ENCODE measurements around the gene CDKN2AIP. TPM values are rescaled to one million over a fixed set of nuclear protein-coding genes. Genes with fewer than 3 reads are reported as not detected.
A peak's percentile ranks its signal among the peaks of the same experiment; 100 is the strongest.

CDKN2AIP gene
- total and polyA plus RNA-seq, 11 donors: 5.3 to 12.5 (median 8.6) TPM

DNA sequence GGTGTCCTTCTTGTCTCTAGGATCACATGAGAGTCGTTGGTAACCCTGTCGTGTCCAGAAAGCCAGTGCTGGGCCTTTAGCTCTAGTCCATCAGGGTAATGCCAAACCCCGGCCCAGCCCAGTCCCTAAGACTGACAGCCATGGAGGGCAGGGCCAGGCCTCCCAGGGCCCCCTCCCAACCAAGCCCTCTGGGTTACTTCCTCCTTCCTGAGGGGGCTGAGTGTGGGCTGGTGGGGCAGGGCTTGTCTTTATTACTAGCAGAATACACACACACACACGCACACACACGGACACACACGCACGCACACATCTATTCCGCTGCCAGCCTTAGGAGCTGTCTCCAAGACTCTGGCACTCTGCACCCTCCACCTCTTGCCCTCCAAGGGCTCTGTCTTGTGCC is 35.6 kb upstream of the CDKN2AIP start:
- Histone ChIP-seq H3K9me3 (no peaks in the 10 kb centered on the region), H3K27me3 (no peaks in the 10 kb centered on the region), H3K36me3 (no peaks in the 10 kb centered on the region), H3K4me1 (peaks cover 0 to 9% (median 0%) of the 10 kb centered on the region in 12 donors), H3K4me3 (no peak overlapping the region), H3K27ac (no peak overlapping the region)
- DNase-seq (no peak), ATAC-seq (no peak)
- intact Hi-C loops (cut with DNase I): loop anchor here in 5 of 10 donors (5.0 to 10.0 kb wide), 6 partner anchors 94 to 474 kb away; no protein-coding TSS in a partner anchor
- no peak for TF ChIP-seq POLR2A (IDR thresholded peaks at IDR 0.05)
- TF ChIP-seq, protein P1, sequence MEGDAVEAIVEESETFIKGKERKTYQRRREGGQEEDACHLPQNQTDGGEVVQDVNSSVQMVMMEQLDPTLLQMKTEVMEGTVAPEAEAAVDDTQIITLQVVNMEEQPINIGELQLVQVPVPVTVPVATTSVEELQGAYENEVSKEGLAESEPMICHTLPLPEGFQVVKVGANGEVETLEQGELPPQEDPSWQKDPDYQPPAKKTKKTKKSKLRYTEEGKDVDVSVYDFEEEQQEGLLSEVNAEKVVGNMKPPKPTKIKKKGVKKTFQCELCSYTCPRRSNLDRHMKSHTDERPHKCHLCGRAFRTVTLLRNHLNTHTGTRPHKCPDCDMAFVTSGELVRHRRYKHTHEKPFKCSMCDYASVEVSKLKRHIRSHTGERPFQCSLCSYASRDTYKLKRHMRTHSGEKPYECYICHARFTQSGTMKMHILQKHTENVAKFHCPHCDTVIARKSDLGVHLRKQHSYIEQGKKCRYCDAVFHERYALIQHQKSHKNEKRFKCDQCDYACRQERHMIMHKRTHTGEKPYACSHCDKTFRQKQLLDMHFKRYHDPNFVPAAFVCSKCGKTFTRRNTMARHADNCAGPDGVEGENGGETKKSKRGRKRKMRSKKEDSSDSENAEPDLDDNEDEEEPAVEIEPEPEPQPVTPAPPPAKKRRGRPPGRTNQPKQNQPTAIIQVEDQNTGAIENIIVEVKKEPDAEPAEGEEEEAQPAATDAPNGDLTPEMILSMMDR (IDR thresholded peaks at IDR 0.05): no peak
- 75 to 90% (median 83%) methylated on average over 7 to 8 of the region's 8 CpGs for WGBS, 4 donors

DNA sequence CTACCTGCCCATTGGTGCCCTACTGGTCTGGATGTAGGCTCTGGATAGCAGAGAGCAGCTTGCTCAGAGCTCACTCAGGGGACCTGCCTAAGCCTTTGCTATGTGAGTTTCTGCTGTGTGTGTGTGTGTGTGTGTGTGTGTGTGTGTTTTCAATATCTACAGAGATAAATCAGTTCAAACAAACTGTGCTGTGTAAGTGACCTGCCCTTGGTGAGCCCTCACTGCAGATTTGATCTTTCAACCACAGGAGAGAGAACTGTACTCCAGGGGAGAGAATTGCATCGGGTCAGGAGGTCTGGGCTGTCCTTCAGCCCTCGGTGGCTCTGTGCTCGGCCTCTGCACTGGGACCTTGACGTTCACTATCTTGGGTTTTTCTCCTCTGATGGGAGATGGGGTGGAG is 35.0 kb upstream of the CDKN2AIP start:
- no peaks in the 10 kb centered on the region for H3K36me3 ChIP-seq
- peak in 1 of 4 donors; percentile 6 for ATAC-seq
- intact Hi-C loops (cut with DNase I): loop anchor here in 5 of 10 donors (5.0 to 10.0 kb wide), 6 partner anchors 95 to 475 kb away; no protein-coding TSS in a partner anchor
- no peaks in the 10 kb centered on the region for H3K27me3 ChIP-seq
- H3K4me3 ChIP-seq: no peak overlapping the region
- WGBS, 4 donors: 50 to 71% (median 64%) methylated on average over 4 of the region's 4 CpGs
- no peak for TF ChIP-seq POLR2A (IDR thresholded peaks at IDR 0.05)
- TF ChIP-seq, protein P1 (IDR thresholded peaks at IDR 0.05): no peak
- no peaks in the 10 kb centered on the region for H3K9me3 ChIP-seq
- H3K4me1 ChIP-seq: peaks cover 0 to 9% (median 0%) of the 10 kb centered on the region in 12 donors
- H3K27ac ChIP-seq: no peak overlapping the region
- DNase-seq: no peak

DNA sequence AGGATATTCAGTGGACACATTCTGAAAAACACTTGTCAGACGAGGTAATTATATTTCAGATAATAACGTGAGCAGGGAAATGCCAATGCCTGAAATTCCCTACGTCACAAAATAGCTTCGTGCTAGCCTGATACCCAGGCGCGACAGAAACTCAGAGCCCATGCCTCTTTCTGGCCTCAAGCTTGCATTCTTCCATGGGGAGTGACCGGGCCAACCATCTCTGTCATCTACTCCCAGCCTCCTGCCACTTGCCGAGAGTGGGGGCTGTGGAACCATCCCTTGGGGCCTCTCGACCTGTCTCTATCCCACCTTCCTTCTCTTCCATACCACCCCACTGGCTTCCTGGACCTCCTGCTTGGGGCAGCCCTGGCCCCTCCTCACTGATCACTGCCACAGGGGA is 34.5 kb upstream of the CDKN2AIP start:
- intact Hi-C loops (cut with DNase I): loop anchor here in 5 of 10 donors (5.0 to 10.0 kb wide), 6 partner anchors 95 to 475 kb away; no protein-coding TSS in a partner anchor

DNA sequence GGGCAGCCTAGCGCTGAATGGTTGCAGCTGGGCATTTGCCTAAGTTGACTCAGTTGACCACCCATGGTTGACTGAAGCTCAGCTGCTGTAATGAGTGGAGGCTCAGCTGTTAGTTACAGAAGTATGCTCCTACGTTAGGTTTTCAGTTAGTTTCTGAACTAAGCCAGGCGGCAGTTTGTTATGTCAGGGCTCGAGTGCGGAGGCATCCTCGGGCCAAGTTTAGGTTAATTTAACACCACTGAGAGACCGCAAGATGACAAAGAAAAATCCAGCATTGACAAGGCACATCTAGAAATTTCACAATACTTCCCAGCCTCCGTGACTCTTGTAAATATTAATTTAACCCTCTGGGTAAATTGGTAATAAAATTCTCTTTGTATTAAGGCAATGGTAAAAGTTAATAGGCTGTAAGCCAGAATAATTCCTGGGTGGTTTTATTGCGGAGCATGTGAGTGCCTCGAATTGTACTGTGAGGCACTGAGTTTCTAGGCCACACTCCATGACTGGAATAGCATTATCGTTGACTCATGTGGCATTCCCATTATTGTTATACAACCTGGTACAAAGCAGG is 33.1 kb upstream of the CDKN2AIP start:
- intact Hi-C loops (cut with DNase I): no loop called here
- 91 to 95% (median 94%) methylated on average over 11 of the region's 11 CpGs for WGBS, 4 donors
- H3K4me3 ChIP-seq: no peak overlapping the region
- DNase-seq (no peak), ATAC-seq (no peak)
- no peaks in the 10 kb centered on the region for H3K27me3 ChIP-seq
- peaks cover 0 to 9% (median 0%) of the 10 kb centered on the region in 12 donors for H3K4me1 ChIP-seq
- H3K9me3 ChIP-seq: no peaks in the 10 kb centered on the region
- no peaks in the 10 kb centered on the region for H3K36me3 ChIP-seq
- H3K27ac ChIP-seq: no peak overlapping the region
- no peak for TF ChIP-seq POLR2A (IDR thresholded peaks at IDR 0.05)
- TF ChIP-seq, protein P1 (IDR thresholded peaks at IDR 0.05): no peak

More for the DNA sequence above, 34.5 kb upstream of the CDKN2AIP start:
- no peak for TF ChIP-seq POLR2A (IDR thresholded peaks at IDR 0.05)
- TF ChIP-seq, protein P1 (IDR thresholded peaks at IDR 0.05): no peak
- Histone ChIP-seq H3K9me3 (no peaks in the 10 kb centered on the region), H3K36me3 (no peaks in the 10 kb centered on the region), H3K4me1 (peaks cover 0 to 9% (median 0%) of the 10 kb centered on the region in 12 donors), H3K27ac (no peak overlapping the region), H3K27me3 (no peaks in the 10 kb centered on the region), H3K4me3 (no peak overlapping the region)
- WGBS, 4 donors: 49 to 60% (median 54%) methylated on average over 9 of the region's 9 CpGs
- ATAC-seq (peak in 1 of 4 donors; percentile 25), DNase-seq (no peak)
